Gastroesophageal sphincter (tissue), 4 donors: ENCODE data around the gene ERCC2. TPM values are rescaled to one million over a fixed set of nuclear protein-coding genes. Genes with fewer than 3 reads are reported as not detected.

Experiments used
- ATAC-seq: fragments of 150-250 bp; one replicate; pipeline ENCODE4 v1.9.1; 2016; ENCODE audit warnings: mild to moderate bottlenecking, moderate library complexity
- H3K27ac ChIP-seq, 4 donors: fragments of 200-600 bp; sonication (generic) in 3 of 4; 1 replicate in 3 of 4; 2 replicates in 1 of 4; pipeline ENCODE4 v1.5.1; 2016 to 2019
- H3K27me3 ChIP-seq: fragments of 200-600 bp; sonication (generic); one replicate; pipeline ENCODE4 v1.5.1; 2019
- H3K36me3 ChIP-seq, 2 donors: fragments of 200-600 bp; sonication (generic); one replicate each; pipeline ENCODE4 v1.5.1; 2019; ENCODE audit warnings: control low read depth in 1 of 2
- H3K4me1 ChIP-seq, 3 donors: fragments of 200-600 bp; sonication (generic); 1 replicate in 2 of 3; 2 replicates in 1 of 3; pipeline ENCODE4 v1.5.1; 2016 to 2019; ENCODE audit warnings: control low read depth in 2 of 3
- H3K4me3 ChIP-seq, 2 donors: fragments of 200-600 bp; sonication (generic); one replicate each; pipeline ENCODE4 v1.5.1; 2019; ENCODE audit warnings: mild to moderate bottlenecking in 1 of 2, moderate library complexity in 1 of 2
- H3K9me3 ChIP-seq, 3 donors: fragments of 200-600 bp; sonication (generic); one replicate each; pipeline ENCODE4 v1.5.1; 2017 to 2019; ENCODE audit warnings: control low read depth in 2 of 3
- EP300 ChIP-seq: sonication (generic); formaldehyde crosslinking; IDR thresholded peaks from one replicate; pipeline ENCODE4 v1.6.1; 2017; ENCODE audit warnings: antibody characterized with exemption, mild to moderate bottlenecking
- POLR2A ChIP-seq, 2 donors: fragments of 450-650 bp; IDR thresholded peaks; one replicate each; pipeline ENCODE4 v1.6.1; 2017; ENCODE audit warnings: antibody characterized with exemption in 2 of 2, mild to moderate bottlenecking in 2 of 2, moderate library complexity in 1 of 2
- POLR2AphosphoS5 ChIP-seq: sonication (generic); formaldehyde crosslinking; IDR thresholded peaks from one replicate; pipeline ENCODE4 v1.6.1; 2017; ENCODE audit warnings: antibody characterized with exemption
- WGBS, 2 donors: methylation state at CpG; one replicate each; pipeline ENCODE4 v1.1.5; 2018; ENCODE audit warnings: low coverage in 1 of 2; 5-methylcytosine and 5-hydroxymethylcytosine counted together
- total RNA-seq, 4 donors: library from RNA; depleted of rRNA; stranded (reverse); fragments of >200 nt; gene quantifications; one replicate each; pipeline ENCODE4 v1.1.0, GENCODE V29; 2016
- TF ChIP-seq, protein P1 (sequence below), 4 experiments: fragments of 200-600 bp in 2 of 4; fragments of 450-650 bp in 2 of 4; sonication (generic) in 1 of 4; IDR thresholded peaks; one replicate each; pipeline ENCODE4 v1.5.1; 2017 to 2019; ENCODE audit warnings: antibody characterized with exemption in 4 of 4, mild to moderate bottlenecking in 2 of 4, moderate library complexity in 2 of 4

Gene ERCC2
- total RNA-seq, 4 donors from 2014 or later: 7.1 to 18.8 (median 12.5) TPM

DNA sequence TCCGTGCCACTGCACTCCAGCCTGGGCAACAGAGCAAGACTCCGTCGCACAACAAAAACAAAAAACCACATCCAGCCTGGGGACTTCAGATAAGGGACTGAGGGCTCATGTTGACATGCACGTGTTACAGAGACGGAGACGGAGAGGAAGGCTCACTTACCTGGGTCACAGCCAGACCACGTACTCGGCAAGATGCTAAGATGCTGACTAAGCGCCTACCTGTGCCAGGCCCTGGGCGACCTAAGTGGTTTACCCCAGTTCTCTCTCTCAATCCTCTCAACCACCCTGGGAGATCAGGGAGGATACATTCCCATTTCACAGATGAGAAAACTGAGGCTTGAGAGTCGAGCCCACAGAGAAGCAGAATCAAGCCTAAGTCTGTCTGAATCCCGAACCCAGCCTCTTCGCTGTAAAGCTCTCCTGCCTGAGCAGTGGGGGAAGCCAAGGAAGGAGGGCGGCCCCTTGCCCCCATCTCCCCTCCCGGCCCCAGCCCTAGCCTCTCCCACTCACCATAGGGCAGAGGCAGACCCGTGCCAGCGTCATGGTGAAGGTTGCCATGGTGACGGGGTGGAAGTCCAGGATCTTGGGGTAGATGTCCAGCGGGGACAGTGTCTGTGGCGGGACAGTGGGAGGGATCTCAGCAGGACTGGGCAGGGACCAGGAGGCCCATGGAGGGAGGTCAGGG is 13.5 kb downstream of the ERCC2 start:
- H3K27me3 ChIP-seq: no peaks in the 10 kb centered on the region
- H3K9me3 ChIP-seq: no peaks in the 10 kb centered on the region
- ATAC-seq: no peak
- 88 to 92% methylated on average over 6 to 8 of the region's 20 CpGs for WGBS, 2 donors
- TF ChIP-seq POLR2A (IDR thresholded peaks at IDR 0.05) (no peak), POLR2AphosphoS5 (no peak), EP300 (no peak)
- TF ChIP-seq, protein P1, sequence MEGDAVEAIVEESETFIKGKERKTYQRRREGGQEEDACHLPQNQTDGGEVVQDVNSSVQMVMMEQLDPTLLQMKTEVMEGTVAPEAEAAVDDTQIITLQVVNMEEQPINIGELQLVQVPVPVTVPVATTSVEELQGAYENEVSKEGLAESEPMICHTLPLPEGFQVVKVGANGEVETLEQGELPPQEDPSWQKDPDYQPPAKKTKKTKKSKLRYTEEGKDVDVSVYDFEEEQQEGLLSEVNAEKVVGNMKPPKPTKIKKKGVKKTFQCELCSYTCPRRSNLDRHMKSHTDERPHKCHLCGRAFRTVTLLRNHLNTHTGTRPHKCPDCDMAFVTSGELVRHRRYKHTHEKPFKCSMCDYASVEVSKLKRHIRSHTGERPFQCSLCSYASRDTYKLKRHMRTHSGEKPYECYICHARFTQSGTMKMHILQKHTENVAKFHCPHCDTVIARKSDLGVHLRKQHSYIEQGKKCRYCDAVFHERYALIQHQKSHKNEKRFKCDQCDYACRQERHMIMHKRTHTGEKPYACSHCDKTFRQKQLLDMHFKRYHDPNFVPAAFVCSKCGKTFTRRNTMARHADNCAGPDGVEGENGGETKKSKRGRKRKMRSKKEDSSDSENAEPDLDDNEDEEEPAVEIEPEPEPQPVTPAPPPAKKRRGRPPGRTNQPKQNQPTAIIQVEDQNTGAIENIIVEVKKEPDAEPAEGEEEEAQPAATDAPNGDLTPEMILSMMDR (IDR thresholded peaks at IDR 0.05): no peak
- peaks cover 0 to 93% of the 10 kb centered on the region in 2 donors for H3K36me3 ChIP-seq
- no peak overlapping the region for H3K27ac ChIP-seq
- H3K4me3 ChIP-seq: no peak overlapping the region
- H3K4me1 ChIP-seq: no peaks in the 10 kb centered on the region

GRCh38 chr19:45355910-45356309 is 14.5 kb downstream of the ERCC2 start:
- Histone ChIP-seq H3K4me1 (no peaks in the 10 kb centered on the region), H3K36me3 (peaks cover 0 to 93% of the 10 kb centered on the region in 2 donors), H3K27ac (no peak overlapping the region), H3K4me3 (no peak overlapping the region), H3K9me3 (no peaks in the 10 kb centered on the region), H3K27me3 (no peaks in the 10 kb centered on the region)
- ATAC-seq: no peak
- WGBS, 2 donors: 96% methylated on average over 4 of the region's 9 CpGs; no CpG with 5 or more reads in 1 of the 2 donors
- TF ChIP-seq POLR2A (IDR thresholded peaks at IDR 0.05): no peak

- no peaks in the 10 kb centered on the region for H3K9me3 ChIP-seq
- no peak for ATAC-seq
- H3K4me3 ChIP-seq: no peak overlapping the region
- no peaks in the 10 kb centered on the region for H3K4me1 ChIP-seq
- H3K27ac ChIP-seq: no peak overlapping the region
- peaks cover 0 to 92% of the 10 kb centered on the region in 2 donors for H3K36me3 ChIP-seq
- TF ChIP-seq POLR2AphosphoS5: no peak
- TF ChIP-seq EP300: no peak
- no peak for TF ChIP-seq POLR2A (IDR thresholded peaks at IDR 0.05)
- TF ChIP-seq, protein P1 (IDR thresholded peaks at IDR 0.05): no peak
- WGBS, 2 donors: 95% methylated on average over 8 of the region's 9 CpGs; no CpG with 5 or more reads in 1 of the 2 donors
- no peaks in the 10 kb centered on the region for H3K27me3 ChIP-seq
Measured at GRCh38 chr19:45355402-45355801, 15.0 kb downstream of the ERCC2 start.

DNA sequence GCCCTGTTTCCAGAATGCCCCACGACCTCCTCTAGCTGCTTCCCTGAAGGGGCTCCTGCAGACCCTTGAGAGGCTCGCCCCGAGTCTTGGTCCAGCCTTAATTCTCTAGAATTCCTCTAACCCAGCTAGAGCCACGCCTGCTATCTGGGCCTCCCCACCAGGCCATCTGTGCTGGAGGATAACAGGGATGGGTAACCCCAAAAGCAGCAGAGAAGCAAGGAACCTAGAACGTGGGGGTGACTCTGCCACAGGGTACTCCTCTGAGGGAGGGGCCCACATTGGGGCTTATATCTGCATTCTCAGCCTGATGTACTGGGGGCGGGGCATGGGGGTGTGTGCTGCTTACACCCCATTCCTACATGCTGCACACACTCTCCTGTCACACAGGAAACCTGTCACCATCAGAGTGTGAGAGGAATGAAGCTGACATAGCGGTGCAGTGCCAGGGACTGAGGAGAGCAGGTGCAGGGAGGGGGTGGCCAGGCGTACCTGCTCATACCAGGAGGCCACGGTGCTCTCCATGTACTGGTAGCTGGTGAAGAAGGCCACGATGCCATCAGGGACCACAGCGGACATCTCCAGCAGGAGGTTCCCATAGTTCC is 16.0 kb downstream of the ERCC2 start:
- H3K4me1 ChIP-seq: no peaks in the 10 kb centered on the region
- H3K4me3 ChIP-seq: no peak overlapping the region
- no peaks in the 10 kb centered on the region for H3K9me3 ChIP-seq
- H3K27me3 ChIP-seq: no peaks in the 10 kb centered on the region
- H3K27ac ChIP-seq: no peak overlapping the region
- ATAC-seq: no peak
- TF ChIP-seq POLR2A (IDR thresholded peaks at IDR 0.05): no peak
- TF ChIP-seq, protein P1 (IDR thresholded peaks at IDR 0.05): no peak
- TF ChIP-seq POLR2AphosphoS5: no peak
- no peak for TF ChIP-seq EP300
- WGBS, 2 donors: 95% methylated on average over 4 of the region's 11 CpGs; no CpG with 5 or more reads in 1 of the 2 donors
- H3K36me3 ChIP-seq: peaks cover 0 to 87% of the 10 kb centered on the region in 2 donors

- 76% methylated on average over 4 of the region's 20 CpGs; no CpG with 5 or more reads in 1 of the 2 donors for WGBS, 2 donors
- no peak overlapping the region for H3K27ac ChIP-seq
- ATAC-seq: no peak
- no peaks in the 10 kb centered on the region for H3K4me1 ChIP-seq
- H3K9me3 ChIP-seq: no peaks in the 10 kb centered on the region
- H3K36me3 ChIP-seq: peaks cover 0 to 75% of the 10 kb centered on the region in 2 donors
- no peak overlapping the region for H3K4me3 ChIP-seq
- H3K27me3 ChIP-seq: peaks cover 4% of the 10 kb centered on the region
- TF ChIP-seq, protein P1 (IDR thresholded peaks at IDR 0.05): no peak
- TF ChIP-seq POLR2AphosphoS5: no peak
- no peak for TF ChIP-seq POLR2A (IDR thresholded peaks at IDR 0.05)
- no peak for TF ChIP-seq EP300
Measured at GRCh38 chr19:45352914-45353796, 17.2 kb downstream of the ERCC2 start.
